Uterus (tissue), 4 donors: ENCODE measurements around the gene GAREM2. TPM values are rescaled to one million over a fixed set of nuclear protein-coding genes. Genes with fewer than 3 reads are reported as not detected.

Source experiments
- DNase-seq, 2 donors: peaks; one replicate each; pipeline ENCODE4 v3.0.0-alpha.2; 2019 to 2020
- H3K27ac ChIP-seq, 2 donors: fragments of 200-600 bp; sonication (generic); 1 replicate in 1 of 2; 2 replicates in 1 of 2; pipeline ENCODE4 v1.5.1; 2016 to 2018
- H3K27me3 ChIP-seq, 2 donors: fragments of 200-600 bp; sonication (generic); one replicate each; pipeline ENCODE4 v1.5.1; 2018 to 2019; ENCODE audit warnings: control low read depth in 1 of 2
- H3K36me3 ChIP-seq, 2 donors: fragments of 200-600 bp; sonication (generic); one replicate each; pipeline ENCODE4 v1.5.1; 2019; ENCODE audit warnings: control low read depth in 1 of 2
- H3K4me1 ChIP-seq, 2 donors: fragments of 200-600 bp; sonication (generic); one replicate each; pipeline ENCODE4 v1.5.1; 2018 to 2019; ENCODE audit warnings: control low read depth in 1 of 2
- H3K4me3 ChIP-seq, 2 donors: fragments of 200-600 bp; sonication (generic); 1 replicate in 1 of 2; 2 replicates in 1 of 2; pipeline ENCODE4 v1.5.1; 2018 to 2019; ENCODE audit warnings: mild to moderate bottlenecking in 1 of 2
- H3K9me3 ChIP-seq, 2 donors: fragments of 200-600 bp; sonication (generic); one replicate each; pipeline ENCODE4 v1.5.1; 2019; ENCODE audit warnings: control low read depth in 1 of 2
- POLR2A ChIP-seq, 2 donors: fragments of 450-650 bp; IDR thresholded peaks; one replicate each; pipeline ENCODE4 v1.6.1; 2016; ENCODE audit warnings: antibody characterized with exemption in 2 of 2, mild to moderate bottlenecking in 1 of 2, moderate library complexity in 1 of 2
- intact Hi-C: fragments of 100-400 bp; cut with DNase I; formaldehyde crosslinking; loops from one replicate; pipeline ENCODE4 v1.15.1; 2023; ENCODE audit warnings: low total_unique reads
- total RNA-seq, 4 donors: library from RNA; depleted of rRNA in 3 of 4; stranded (reverse); fragments of >200 nt in 3 of 4; gene quantifications; one replicate each; pipeline versions ENCODE4 v1.1.0 to v1.2.4, GENCODE V29; 2014 to 2023
- TF ChIP-seq, protein P1 (sequence below), 4 experiments: fragments of 200-600 bp in 2 of 4; fragments of 450-650 bp in 2 of 4; sonication (generic) in 2 of 4; IDR thresholded peaks; one replicate each; pipeline ENCODE4 v1.5.1; 2016 to 2019; ENCODE audit warnings: antibody characterized with exemption in 4 of 4, mild to moderate bottlenecking in 2 of 4, moderate library complexity in 1 of 4
- donor health status: DM: yes; HTN: yes; CAD: no.

GAREM2 gene
- total RNA-seq, 4 donors from 2014 or later, result under 0.01 to 5.1 (median 2.2) TPM

- no peak for TF ChIP-seq POLR2A (IDR thresholded peaks at IDR 0.05)
- DNase-seq, result no peak
- peak overlapping the region in 1 of 2 donors; percentile 78 for H3K27ac ChIP-seq
- peak overlapping the region in 1 of 2 donors; percentile 56 for H3K4me3 ChIP-seq
- intact Hi-C loops, result loop anchor here (10.0 kb wide), 1 partner anchor 201 kb away; the partner anchor contains the start of gene KIF3C
- H3K9me3 ChIP-seq, result no peaks in the 10 kb centered on the region
- H3K4me1 ChIP-seq, result no peaks in the 10 kb centered on the region
- H3K27me3 ChIP-seq, result no peaks in the 10 kb centered on the region
- H3K36me3 ChIP-seq, result no peaks in the 10 kb centered on the region
Observed at GRCh38 chr2:26185954-26186770, 13.3 kb downstream of the GAREM2 start.

GRCh38 chr2:26187114-26187513 is 14.2 kb downstream of the GAREM2 start:
- no peak for DNase-seq
- no peaks in the 10 kb centered on the region for H3K27me3 ChIP-seq
- H3K27ac ChIP-seq, result no peak overlapping the region
- TF ChIP-seq, protein P1, sequence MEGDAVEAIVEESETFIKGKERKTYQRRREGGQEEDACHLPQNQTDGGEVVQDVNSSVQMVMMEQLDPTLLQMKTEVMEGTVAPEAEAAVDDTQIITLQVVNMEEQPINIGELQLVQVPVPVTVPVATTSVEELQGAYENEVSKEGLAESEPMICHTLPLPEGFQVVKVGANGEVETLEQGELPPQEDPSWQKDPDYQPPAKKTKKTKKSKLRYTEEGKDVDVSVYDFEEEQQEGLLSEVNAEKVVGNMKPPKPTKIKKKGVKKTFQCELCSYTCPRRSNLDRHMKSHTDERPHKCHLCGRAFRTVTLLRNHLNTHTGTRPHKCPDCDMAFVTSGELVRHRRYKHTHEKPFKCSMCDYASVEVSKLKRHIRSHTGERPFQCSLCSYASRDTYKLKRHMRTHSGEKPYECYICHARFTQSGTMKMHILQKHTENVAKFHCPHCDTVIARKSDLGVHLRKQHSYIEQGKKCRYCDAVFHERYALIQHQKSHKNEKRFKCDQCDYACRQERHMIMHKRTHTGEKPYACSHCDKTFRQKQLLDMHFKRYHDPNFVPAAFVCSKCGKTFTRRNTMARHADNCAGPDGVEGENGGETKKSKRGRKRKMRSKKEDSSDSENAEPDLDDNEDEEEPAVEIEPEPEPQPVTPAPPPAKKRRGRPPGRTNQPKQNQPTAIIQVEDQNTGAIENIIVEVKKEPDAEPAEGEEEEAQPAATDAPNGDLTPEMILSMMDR (IDR thresholded peaks at IDR 0.05), result no peak
- TF ChIP-seq POLR2A (IDR thresholded peaks at IDR 0.05), result no peak
- H3K9me3 ChIP-seq, result no peaks in the 10 kb centered on the region
- H3K4me3 ChIP-seq, result no peak overlapping the region
- H3K36me3 ChIP-seq, result no peaks in the 10 kb centered on the region
- intact Hi-C loops, result loop anchor here (10.0 kb wide), 1 partner anchor 202 kb away; the partner anchor contains the start of gene KIF3C
- no peaks in the 10 kb centered on the region for H3K4me1 ChIP-seq

GRCh38 chr2:26187537-26188104 is 14.7 kb downstream of the GAREM2 start:
- no peak for TF ChIP-seq POLR2A (IDR thresholded peaks at IDR 0.05)
- TF ChIP-seq, protein P1 (IDR thresholded peaks at IDR 0.05), result no peak
- Histone ChIP-seq H3K27ac (no peak overlapping the region), H3K4me3 (no peak overlapping the region), H3K9me3 (no peaks in the 10 kb centered on the region), H3K36me3 (no peaks in the 10 kb centered on the region), H3K4me1 (no peaks in the 10 kb centered on the region), H3K27me3 (no peaks in the 10 kb centered on the region)
- no peak for DNase-seq
- intact Hi-C loops, result loop anchor here (10.0 kb wide), 1 partner anchor 203 kb away; the partner anchor contains the start of gene KIF3C

- intact Hi-C loops, result loop anchor here (10.0 kb wide), 1 partner anchor 204 kb away; the partner anchor contains the start of gene KIF3C
- H3K36me3 ChIP-seq, result no peaks in the 10 kb centered on the region
- H3K27ac ChIP-seq, result no peak overlapping the region
Observed at GRCh38 chr2:26189123-26189522, 16.2 kb downstream of the GAREM2 start.

GRCh38 chr2:26189751-26190150 is 16.9 kb downstream of the GAREM2 start:
- no peak overlapping the region for H3K4me3 ChIP-seq
- no peaks in the 10 kb centered on the region for H3K36me3 ChIP-seq
- no peaks in the 10 kb centered on the region for H3K27me3 ChIP-seq
- no peak for TF ChIP-seq POLR2A (IDR thresholded peaks at IDR 0.05)
- TF ChIP-seq, protein P1 (IDR thresholded peaks at IDR 0.05), result no peak
- H3K27ac ChIP-seq, result no peak overlapping the region
- no peaks in the 10 kb centered on the region for H3K9me3 ChIP-seq
- no peaks in the 10 kb centered on the region for H3K4me1 ChIP-seq
- DNase-seq, result no peak
- intact Hi-C loops, result loop anchor here (10.0 kb wide), 1 partner anchor 205 kb away; the partner anchor contains the start of gene KIF3C

More at GRCh38 chr2:26189123-26189522, 16.2 kb downstream of the GAREM2 start:
- TF ChIP-seq, protein P1 (IDR thresholded peaks at IDR 0.05), result no peak
- no peak for TF ChIP-seq POLR2A (IDR thresholded peaks at IDR 0.05)
- no peak overlapping the region for H3K4me3 ChIP-seq
- no peaks in the 10 kb centered on the region for H3K27me3 ChIP-seq
- no peak for DNase-seq
- H3K4me1 ChIP-seq, result no peaks in the 10 kb centered on the region
- H3K9me3 ChIP-seq, result no peaks in the 10 kb centered on the region
